ENCODE results near the gene SDSL.

Gene SDSL

DNA sequence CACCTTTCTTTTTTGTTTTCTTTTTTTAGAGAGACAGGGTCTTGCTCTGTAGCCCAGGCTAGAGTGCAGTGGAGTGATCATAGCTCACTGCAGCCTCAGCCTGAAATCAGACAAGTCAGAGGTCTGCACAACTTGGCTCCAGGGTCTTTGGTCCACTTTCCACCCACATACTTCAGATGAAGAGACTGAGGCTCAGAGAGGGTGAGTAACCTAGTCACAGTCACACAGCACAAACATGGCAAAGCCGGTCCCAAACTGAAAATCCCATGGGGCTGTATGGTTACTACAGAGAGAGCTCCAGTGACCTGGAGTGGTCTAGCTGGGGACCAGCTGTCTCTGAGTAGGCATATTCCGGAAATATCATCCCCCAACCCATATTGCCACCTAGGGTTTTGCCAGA, 30.3 kb downstream of the SDSL start:
- DNase-seq = no peak

DNA sequence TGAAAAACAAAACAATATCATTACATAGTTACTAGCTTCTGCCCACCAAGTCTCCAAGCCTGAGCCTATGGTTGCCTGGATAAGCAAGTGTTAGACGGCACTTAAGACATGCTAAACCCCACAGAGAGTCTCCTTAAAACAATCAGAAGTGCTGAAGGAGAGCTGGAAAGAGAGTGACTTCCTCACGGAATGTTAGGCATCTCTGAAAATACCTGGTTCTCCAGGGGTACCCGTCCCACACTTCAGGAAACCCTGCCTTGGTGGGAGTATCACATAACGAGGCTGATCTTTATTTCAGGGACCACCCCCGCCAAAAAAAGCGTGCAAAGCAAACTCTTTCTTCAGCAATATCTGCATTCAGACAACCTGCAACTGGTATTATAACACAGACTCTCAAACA, 31.1 kb downstream of the SDSL start:
- DNase-seq = no peak

DNA sequence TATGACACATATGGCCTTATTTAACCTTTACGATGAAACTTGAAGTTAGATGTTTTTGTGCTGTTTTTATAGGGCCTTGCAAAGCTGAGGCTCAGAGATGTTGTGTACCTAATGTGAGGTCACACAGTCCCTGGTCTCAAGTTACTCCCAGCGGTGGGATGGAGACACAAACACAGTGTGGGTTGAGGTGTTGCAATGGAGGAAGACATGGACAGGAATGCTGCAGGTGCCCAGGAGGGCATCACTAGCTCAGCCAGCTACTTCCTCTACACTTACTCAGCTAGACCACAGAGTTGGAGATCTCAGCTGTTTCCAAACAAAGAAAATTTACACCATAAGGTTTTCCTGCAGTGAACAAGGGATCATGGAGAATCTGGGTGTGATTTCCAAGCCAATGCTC, 34.0 kb downstream of the SDSL start:
- no peak for DNase-seq

DNA sequence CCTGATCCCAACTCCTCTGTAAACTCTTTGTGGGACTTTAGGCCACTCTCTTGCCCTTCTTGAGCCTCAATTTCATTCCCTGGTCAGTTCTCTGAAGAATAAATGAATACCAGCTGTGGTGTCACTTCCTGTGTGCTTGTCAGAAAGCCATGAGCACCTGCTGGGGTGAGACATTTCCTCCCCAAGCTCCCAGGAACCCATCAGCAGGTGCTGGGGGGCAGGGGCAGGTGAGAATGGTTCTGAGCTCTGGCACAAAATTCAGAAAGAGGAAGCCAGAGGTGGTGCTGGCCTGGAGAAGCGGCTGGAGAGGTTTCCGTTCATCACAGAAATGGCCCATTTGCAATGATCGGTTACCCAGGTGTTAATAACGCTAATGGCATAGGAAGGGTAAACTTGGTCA, 34.6 kb downstream of the SDSL start:
- DNase-seq = peak; percentile 57 to 78

DNA sequence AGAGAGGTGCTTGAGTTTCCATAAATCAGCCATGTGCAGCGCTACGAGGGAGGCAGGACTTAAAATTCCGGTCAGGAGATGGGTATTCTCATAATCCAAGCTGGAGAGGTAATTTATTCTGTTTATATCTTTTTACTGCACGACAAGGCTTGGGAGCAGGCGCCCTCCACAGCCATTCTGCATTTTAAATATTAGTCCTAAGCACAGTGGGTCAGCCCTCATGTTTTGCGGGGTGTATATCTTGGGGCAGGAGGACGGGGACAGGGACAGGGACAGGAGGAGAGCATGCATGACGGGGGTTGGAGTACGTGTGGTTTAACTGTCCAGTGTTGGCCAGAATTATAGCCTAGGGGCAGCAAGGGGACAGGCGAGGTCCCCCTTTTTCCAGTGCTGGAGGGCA, 35.0 kb downstream of the SDSL start:
- no peak for DNase-seq

DNA sequence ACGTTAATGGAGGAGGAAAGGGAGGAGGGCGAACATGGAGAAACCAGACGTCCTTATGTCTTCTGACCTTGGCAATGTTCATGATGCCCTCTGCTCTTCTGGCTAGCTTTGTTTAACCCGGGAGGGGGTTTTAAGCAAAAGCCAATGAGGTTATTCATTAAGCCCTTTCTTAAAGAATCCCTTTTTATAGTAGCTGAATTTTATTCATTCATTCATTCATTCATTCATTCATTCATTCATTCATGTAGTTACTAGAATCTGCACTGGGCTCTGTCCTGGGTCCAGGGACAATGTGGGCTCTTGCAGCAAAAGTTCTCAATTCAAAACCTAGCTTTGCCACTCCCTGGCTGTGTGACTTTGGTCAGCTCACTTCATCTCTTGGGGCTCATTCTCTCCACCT, 35.5 kb downstream of the SDSL start:
- no peak for DNase-seq

DNA sequence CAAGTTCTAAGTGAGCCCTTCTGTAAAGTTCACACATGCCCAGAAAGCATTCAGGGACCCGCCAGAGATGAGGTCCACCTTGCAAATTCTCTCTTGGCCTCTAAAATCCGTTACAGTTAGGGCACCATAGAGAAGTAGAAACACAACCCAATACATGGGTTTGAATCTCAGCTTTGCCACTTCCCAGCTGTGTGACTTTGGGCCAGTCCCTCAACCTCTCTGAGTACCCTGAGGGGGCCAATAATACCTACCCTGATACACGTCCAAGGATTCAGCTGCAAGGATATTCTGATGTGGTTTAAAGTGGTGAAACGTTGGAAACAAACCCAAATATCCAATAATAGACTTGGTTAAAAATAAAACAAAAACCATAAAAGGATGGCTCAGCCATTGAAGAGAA, 37.8 kb downstream of the SDSL start:
- no peak for DNase-seq

DNA sequence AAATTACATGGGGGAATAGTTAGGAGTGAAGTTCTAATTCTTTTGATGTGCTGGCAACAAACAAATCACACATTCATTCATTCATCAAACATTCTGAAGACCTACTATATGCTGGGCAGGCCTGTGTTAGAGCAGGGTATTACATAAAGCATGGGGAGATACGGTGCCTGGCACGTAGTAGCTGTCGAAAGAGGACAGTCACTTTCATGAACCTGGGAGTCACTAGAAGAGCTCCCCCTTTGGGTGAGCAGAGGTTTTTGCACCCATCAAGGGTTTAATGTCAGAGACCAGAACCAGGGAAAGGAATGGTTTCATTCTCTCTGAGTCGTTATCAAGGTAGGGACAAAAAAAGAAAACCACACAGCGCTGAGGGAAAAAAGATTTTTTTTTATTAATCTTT, 39.5 kb downstream of the SDSL start:
- DNase-seq = peak; percentile 64 to 73

DNA sequence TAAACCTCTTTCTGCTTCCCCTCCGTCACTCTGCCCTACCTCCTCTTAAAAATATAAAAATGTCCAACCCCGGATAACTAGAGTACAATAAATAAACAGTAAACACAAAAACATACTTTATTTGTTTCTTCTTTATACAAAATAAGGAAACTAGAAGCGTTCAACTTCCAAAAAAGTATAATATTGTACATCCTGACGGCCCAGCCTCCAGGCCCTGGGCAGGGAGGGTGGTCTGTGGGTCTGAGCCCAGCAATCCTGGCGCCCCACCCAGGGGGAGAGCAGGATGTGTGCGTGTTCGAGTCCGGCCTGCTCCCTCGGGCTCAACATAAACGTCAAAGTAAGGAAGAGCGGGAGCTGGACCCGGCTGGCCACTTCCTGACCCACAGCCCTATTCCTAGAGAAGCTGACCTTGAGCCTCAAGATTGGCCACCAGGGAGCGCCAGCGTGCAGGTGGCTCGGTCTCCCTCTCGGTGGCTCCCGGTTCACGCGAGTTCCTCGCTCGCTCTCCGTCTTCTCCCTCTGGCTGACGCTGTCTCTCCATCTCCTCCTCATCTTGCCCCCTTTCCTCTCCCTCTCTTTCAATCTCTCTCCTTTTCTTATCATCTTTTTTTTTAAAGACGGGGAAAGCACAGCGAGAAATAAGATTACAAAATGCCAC, 40.1 kb downstream of the SDSL start:
- peak; percentile 85 to 87 for DNase-seq

DNA sequence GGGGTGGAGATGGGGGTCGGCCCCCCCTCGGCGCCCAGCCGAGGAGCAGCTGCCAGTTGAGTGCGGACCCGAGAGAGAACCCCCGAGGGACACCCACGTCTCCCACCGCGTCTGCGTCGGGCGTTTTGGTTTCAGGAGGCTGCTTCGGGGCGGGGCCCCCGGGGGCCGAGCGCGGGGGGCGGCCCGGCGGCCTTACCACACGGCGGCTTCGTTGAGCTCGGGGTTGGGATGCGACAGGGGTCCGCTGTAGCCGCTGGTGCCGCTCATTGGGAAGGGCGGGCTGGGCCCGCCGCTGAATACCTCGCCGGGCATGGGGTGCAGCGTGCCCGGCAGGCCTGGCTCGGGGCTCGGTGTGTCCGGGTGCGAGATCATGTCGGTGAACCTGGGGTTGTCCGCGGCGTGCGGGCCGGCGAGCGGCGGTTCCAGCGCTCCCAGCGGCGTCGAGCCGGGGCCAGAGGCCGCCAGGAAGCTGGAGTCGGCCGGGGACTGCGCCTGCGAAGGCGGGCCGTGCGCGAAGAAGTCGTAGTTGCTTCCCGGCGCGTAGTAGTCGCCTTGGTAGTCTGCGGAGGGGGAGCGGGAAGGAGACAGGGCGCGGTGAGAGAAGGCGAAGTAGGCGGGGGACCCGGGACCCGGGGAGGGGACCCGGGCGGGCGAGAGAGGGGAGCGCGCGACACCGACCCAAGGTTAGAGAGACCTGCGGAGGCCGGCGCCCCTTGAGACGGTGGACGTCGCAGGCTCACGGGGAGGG, 41.0 kb downstream of the SDSL start:
- DNase-seq = no peak

DNA sequence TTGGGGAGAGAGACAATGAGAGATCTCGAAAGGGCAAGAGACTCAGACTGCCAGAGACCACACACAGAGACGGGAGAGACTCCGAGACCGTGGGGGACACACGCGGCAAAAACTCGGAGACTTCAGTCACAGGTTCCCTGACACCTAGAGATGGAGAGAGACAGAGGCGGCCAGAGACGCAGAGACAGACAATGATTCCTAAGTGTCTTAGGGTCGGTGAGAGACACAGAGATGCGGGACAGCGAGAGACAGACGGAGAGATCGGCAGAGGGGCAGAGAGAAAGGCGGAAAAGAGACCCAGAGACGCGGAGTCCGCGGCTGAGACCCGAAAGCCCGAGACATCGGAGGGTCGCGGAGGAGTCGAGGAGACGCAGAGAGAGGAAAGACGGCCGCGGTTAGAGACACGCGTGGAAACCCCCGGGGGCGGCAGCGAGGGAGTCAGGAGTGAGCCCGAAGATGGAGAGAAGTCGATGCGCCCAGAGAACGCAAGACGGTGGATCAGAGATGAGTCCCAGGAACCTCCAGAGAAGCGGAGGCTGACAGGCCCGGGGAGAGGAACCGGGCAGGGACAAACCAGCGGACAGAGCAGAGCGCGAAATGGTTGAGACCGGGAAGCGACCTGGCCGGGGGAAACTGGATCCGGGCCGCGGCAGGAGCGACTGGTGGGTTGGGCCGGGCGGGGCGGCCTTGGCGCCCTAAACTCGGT, 41.7 kb downstream of the SDSL start:
- DNase-seq = no peak

DNA sequence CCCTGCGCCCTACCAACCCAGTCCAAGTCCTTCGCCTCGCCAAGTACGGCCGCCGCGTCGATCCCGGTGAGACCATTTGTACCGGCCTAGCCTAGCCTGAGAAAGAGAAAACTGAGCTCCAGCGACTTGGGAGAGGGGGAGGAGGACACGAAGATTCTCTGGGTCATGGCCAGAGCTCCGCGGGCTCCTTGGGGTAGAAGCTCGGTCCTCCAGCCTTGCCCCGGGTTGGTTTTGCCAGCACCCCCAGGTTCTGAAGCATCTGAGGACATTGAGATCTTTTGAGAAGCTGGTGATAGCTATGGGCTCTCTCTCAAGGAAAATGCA, 42.2 kb downstream of the SDSL start:
- DNase-seq = no peak

DNA sequence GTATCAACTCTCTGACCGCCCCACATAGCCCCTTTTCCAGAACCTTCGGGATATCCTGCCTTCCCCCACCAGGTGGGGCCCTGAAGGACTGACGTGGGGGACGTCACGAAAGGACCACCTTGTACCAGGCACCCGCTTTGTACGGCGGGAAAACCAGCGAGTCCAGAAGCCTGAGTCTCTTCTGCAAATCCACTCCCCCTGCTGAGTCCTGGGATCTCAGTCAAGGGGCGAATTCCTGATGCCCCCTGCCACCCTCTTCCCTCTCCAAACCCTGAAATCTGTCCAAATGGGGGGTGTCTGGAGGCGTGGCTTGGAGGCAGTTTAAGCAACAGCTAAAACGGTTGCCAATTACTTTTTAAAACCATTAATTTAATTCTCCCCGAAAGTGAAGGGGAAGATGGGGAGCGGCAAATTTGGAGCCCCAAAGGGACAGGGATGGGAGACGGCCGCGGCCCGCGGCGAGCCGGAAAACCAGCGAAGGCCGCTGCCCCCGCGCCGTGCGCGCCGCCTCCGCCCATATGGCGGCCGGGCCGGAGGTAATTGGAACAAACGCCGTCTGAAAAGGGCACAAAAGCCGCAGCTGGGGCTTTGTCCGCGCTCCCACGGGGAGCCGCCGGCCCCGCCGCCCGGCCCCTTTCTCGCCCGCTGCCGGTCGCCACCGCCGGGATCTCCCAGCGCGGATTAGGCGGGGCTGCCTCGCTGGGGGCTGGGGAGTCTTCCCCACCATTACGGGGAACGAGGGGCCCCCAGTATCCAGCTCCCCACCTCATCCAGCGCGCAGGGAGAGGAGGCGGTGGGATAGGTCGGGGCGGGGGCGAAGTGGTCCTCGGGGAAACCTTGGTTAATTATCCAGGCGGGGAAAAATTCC, 42.9 kb downstream of the SDSL start:
- no peak for DNase-seq

DNA sequence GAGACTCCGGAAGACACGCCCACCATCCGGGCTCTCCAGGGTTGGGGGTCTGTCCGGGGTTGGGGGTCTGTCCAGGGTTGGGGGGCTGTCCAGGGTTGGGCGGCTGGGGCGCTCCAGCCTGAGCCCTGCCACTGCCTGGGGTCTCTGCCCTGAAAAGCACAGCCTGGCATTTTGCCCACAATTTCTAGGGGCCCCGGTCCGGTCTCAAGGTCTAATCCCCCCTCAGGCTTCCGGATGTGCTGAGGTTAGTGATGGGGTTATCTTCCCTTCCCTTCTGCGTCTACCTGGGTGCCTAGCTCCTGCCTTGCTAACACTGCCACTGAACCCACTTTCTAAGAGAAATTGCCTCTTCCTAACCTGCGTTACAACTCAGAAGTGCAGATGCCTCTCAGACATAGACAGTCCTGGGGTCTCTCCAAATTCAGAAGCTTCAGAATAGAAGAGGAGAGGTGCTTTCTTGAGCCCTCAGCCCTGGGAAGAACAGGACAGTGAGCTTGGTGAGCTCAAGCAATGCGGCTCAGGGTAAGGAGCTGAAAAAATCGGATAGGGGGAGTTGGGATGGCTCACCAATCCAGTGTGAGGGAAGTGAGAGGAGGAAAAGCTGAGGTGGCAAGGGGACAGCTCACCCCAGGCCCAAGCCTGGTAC, 43.8 kb downstream of the SDSL start:
- no peak for DNase-seq

DNA sequence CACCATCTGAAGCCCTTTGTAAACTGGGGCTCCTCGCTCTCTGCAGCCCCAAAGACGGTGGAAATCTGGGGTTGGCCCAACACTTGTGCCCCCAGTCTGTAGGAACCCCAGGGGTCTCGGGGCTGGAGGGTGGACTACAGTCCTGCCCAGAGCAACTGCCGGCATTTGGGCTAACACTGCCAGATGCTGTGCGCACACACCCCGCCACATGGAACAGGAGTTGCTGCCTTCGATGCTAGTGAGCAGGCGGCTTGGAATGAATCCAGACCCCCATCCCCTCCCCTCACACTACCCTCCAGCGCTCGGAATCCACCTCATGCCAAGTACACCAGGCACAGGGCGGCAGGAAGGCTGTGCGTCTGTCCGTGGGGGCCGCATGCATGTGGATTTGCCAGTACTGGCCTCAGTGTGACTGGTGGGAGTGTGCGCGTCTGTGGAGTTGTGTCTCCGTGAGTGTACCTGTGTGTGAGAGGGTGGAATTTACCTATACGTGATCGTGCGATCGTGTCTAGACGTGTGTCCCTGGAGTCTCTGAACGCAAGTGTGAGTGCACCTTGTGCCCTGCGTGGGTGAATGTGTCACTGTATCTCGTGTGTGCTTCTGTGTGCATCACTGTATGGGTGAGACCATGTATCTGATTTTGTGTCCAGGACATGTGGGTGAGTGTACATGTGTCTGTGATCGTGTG, 44.4 kb downstream of the SDSL start:
- DNase-seq = no peak

DNA sequence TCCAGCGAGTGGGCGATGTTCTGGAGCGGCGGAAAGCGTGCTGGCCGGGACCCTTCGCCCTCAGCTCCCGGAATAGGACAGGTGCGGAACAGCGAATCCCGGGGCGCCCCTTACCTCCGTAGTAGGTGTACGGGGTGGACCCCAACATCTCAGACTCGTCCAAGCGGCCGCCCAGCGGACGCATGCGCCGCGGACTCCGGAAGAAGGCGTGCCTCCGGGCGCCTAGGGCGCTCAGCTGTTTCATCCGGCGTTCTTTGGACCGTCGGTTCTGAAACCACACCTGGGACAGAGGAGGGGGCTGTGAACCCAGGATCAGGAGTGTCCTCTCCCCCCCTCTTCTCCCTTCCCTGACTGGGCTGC, 44.9 kb downstream of the SDSL start:
- DNase-seq = no peak

DNA sequence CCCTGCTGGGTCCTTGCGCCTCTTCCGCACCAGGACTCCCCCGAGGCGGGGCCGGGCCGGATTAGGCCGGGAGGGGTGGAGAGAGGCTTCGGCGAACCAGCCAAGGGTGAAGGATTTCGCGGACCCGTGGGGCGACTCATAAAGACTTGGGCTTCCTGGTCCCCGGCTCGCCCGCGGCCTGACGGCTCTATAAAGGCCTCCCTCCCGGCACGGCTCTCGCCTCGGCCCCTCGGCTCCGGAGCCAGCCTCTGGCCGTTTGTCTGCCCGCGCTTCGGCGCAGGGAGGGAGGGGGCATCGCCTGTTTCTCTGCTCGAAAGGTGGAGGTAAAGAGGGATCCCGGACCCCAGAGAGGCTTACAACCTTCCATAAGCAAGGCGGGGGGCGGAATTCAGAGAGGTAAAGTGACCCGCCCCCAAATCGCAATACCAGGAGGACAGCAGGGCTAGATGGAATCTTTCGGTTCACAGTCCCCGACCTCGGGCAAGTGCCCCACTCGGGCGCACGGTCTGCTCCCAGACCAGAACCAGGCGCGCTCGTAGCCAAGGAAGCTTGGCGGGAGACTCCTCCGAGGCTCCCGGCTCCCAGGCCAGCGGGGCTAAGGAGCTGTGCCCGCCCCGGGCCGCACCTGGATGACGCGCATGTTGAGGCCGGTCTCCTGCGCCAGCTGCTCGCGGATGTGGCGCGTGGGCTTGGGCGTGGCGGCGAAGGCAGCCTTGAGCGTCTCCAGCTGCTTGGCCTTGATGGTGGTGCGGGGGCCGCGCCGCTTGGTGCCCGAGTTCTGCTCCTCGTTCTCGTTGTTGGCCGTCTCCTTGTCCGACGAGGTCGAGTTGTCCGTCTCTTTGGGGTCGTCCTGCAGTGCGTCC, 45.6 kb downstream of the SDSL start:
- no peak for DNase-seq

DNA sequence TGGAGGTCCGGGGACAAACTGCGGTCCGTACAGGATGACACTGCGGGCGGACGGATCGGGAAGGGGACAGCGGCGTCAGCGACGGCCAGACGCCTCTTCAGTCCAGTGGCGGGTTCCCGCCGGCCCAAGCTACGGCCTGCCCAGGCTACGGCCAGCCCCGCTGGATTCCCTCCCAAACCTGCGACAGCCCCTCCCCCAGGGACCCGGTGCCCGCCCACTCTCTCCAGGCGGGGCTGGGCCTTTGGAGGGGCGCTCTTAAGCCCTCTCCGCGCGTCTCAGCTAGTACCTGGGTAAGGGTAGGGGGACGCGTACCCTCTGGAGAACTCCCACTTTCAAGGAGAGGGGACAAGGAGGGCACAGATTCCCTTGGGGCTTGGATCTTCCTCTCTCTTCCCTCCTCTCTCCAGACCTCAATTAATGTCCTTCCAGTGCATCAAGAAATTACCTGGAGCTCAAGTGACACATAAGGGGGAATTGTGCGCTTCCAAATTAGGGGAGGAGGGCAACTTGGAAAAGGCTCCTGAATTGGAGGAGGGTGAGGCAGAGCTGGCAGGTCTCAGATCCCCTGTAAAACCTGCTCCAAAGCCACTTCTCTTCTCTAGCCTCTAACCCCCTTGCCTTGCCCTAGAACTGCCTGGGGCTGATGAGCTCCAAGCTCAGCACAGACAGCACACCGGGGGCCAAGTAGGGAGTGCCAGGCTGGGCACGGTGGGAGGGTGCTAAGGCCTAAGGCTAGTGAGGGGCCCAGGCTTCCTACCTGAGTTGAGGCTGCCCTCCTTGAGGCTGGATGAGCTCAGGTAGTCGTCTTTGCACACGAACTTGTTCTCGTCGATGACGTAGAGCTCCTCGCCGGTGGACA, 46.4 kb downstream of the SDSL start:
- DNase-seq = no peak

DNA sequence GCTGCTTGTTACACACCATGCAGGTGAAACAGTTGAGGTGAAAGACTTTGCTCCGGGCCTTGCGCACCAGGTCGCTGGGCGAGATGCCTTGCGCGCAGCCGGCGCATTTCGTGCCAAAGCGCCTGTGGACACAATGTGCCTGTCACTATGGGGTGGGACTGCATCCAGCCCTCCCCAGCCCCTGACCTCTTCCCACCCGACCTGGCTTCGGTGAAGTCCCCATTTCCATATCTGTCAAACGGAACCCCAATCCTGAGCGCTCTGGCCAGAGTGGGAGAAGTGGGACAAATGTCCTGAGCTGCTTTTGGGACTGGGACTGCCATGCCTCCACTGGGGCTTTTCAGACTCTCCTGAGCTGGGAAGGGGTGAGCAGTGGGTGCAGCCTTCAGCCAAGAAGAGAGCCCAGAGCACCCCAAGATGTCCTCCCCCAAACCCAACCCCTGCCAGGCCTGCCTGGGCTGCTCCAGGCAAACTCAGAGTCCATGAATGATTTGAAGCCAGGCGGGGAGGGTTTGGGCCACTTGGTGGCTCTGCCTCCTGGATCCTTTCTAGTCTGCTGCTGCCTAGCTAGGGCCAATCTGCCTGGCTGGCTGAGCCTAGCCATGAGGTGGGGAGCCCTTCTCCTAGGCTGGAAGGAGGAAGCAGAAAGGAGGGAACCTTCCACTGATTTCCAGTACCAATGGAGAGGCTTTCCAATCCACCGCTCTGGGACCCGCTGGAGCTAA, 47.2 kb downstream of the SDSL start:
- no peak for DNase-seq

All from SHP77 (cell line).